ENCODE results near the gene CEP128.

DNA sequence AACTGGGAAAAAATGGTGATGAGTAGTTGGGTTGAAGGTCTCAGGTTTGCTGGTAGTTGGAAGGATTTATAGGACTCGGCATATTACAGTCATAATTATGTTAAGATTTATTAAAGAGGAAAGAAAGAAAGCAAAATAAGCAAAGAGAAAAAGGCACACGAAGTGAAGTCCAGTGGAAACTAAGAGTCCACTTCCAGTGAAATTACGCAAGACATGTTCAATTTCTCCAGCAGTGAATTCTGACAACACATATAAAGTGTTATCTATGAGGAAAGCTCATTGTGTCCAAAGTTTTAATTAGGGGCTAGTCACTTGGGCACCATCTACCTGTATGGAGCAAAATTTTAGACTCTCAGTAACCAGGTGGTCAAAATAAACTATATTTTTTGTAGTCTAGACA is 143.3 kb downstream of the CEP128 start:
- TF ChIP-seq CTCF (IDR thresholded peaks at IDR 0.05) (no peak), POLR2A (IDR thresholded peaks at IDR 0.05) (no peak), POLR2AphosphoS5 (IDR thresholded peaks at IDR 0.05) (no peak), EP300 (IDR thresholded peaks at IDR 0.05; ENCODE audit: low read depth) (no peak)

Measured in transverse colon (tissue), 4 donors.